PC-9 (cell line): Measurements from ENCODE around the gene POGZ. TPM values are rescaled to one million over a fixed set of nuclear protein-coding genes. Genes with fewer than 3 reads are reported as not detected.

Experiments
- BruUV-seq: library from RNA; stranded (reverse); fragments of 400-500 nt; replicated peaks from 2 replicates; lab custom pipeline; 2021; lab: Mats Ljungman, UMichigan
- CTCF ChIA-PET: fragments of 300-600 bp; sonication (Branson Sonifier 250); formaldehyde crosslinking; loops from one replicate; lab custom pipeline; 2022; ENCODE audit warnings: antibody characterized with exemption; lab: Charles Lee
- POLR2A ChIA-PET: fragments of 300-600 bp; sonication (Branson Sonifier 250); formaldehyde crosslinking; loops from one replicate; lab custom pipeline; 2022; ENCODE audit warnings: antibody characterized with exemption; ENCODE audit not compliant: unreplicated experiment; lab: Charles Lee
- DNase-seq, 2 experiments: peaks; one replicate each; pipeline versions ENCODE4 v3.0.0 to v3.0.0-alpha.2; 2015 to 2022; ENCODE audit warnings: mixed read lengths in 1 of 2
- H2AFZ ChIP-seq: fragments of 200-600 bp; sonication (generic); 2 replicates; pipeline ENCODE4 v1.8.1; 2017; ENCODE audit warnings: antibody characterized with exemption
- H3F3A ChIP-seq: fragments of 200-600 bp; sonication (generic); 2 replicates; pipeline ENCODE4 v1.8.1; 2017; ENCODE audit warnings: antibody characterized with exemption, mild to moderate bottlenecking, low read depth; ENCODE audit not compliant: insufficient read depth
- H3K27ac ChIP-seq: fragments of 200-600 bp; sonication (generic); 2 replicates; pipeline ENCODE4 v1.6.1; 2016; ENCODE audit warnings: mixed run types
- H3K27me3 ChIP-seq: fragments of 200-600 bp; sonication (generic); 2 replicates; pipeline ENCODE4 v1.6.1; 2016; ENCODE audit warnings: low read depth, mixed run types; ENCODE audit not compliant: insufficient read depth
- H3K36me3 ChIP-seq: fragments of 200-600 bp; sonication (generic); 2 replicates; pipeline ENCODE4 v1.6.1; 2016; ENCODE audit warnings: low read depth, mixed run types
- H3K4me1 ChIP-seq: fragments of 200-600 bp; sonication (generic); replicated peaks from 2 replicates; pipeline ENCODE4 v1.6.1; 2016; ENCODE audit warnings: mixed run types; ENCODE audit not compliant: insufficient read depth
- H3K4me2 ChIP-seq: fragments of 200-600 bp; sonication (generic); 2 replicates; pipeline ENCODE4 v1.6.1; 2017; ENCODE audit warnings: mixed run types
- H3K4me3 ChIP-seq: fragments of 200-600 bp; sonication (generic); 2 replicates; pipeline ENCODE4 v1.6.1; 2016; ENCODE audit warnings: mixed run types
- H3K79me2 ChIP-seq: fragments of 200-600 bp; sonication (generic); 2 replicates; pipeline ENCODE4 v1.6.1; 2017; ENCODE audit warnings: low read depth, mixed run types
- H3K9me2 ChIP-seq: fragments of 200-600 bp; sonication (generic); 2 replicates; pipeline ENCODE4 v1.8.1; 2017; ENCODE audit warnings: mild to moderate bottlenecking; ENCODE audit not compliant: insufficient read depth
- H3K9me3 ChIP-seq: fragments of 200-600 bp; sonication (generic); 2 replicates; pipeline ENCODE4 v1.8.1; 2016; ENCODE audit warnings: low read depth; ENCODE audit not compliant: insufficient read depth
- H4K20me1 ChIP-seq: fragments of 200-600 bp; sonication (generic); 2 replicates; pipeline ENCODE4 v1.8.1; 2017; ENCODE audit not compliant: insufficient read depth
- CTCF ChIP-seq: fragments of 200-600 bp; sonication (generic); conservative IDR thresholded peaks from 2 replicates; pipeline ENCODE4 v1.6.1; 2017; ENCODE audit warnings: mixed run types, antibody characterized with exemption, mild to moderate bottlenecking, moderate library complexity
- EZH2 ChIP-seq: fragments of 200-600 bp; sonication (generic); IDR thresholded peaks from 2 replicates; pipeline ENCODE4 v1.8.0; 2017; ENCODE audit warnings: antibody characterized with exemption, low read depth
- intact Hi-C: fragments of 100-400 bp; cut with micrococcal nuclease; formaldehyde crosslinking; loops from one replicate; pipeline ENCODE4 v1.10.0; 2022; ENCODE audit not compliant: unreplicated experiment
- total RNA-seq: library from RNA; stranded (reverse); gene quantifications from 2 replicates; pipeline ENCODE4 v1.2.3, GENCODE V29; 2021

Gene POGZ
- total RNA-seq, 1 experiment from 2014 or later: 71.0 TPM

DNA sequence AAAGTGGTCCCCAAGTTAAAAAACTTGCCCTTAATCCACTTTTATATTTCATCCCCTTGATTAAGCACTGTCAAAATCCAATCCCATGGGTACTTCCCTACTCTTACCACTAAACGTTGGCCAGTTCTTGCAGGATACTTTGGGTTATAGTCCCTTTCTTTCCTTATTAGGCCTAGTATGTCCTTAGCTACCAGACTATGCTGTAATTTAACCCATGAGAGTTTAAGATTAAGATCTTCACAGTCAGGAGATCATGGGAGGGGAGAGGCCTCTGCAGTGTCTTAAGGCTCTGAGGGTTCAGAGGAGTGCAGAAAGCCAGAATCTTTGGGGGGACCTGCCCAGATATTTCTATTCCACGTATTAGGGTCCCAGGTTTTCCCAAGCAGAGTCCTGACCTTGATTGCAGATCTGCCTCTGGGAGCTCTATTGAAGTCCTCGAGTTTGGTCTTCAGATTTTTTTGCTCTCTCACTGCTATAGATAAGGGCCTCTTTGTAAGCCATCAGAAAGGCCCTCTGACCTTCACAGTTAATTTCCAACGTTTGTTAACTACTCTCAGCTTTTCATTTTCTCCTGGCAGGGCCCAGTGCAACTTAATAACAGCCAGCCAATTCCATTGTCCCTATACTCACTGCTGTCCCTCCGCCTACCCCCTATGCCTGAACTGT lies 42.9 kb upstream of the POGZ start:
- DNase-seq: no peak
- no peaks in the 10 kb centered on the region for H3F3A ChIP-seq
- H3K4me2 ChIP-seq: no peak overlapping the region
- BruUV-seq: no TSS peak
- no peaks in the 10 kb centered on the region for H3K79me2 ChIP-seq
- H3K9me3 ChIP-seq: no peaks in the 10 kb centered on the region
- intact Hi-C loops: no loop called here
- ChIA-PET CTCF (no interaction called here), POLR2A (no interaction called here)
- H2AFZ ChIP-seq: no peak overlapping the region
- no peaks in the 10 kb centered on the region for H3K9me2 ChIP-seq
- H3K27ac ChIP-seq: no peak overlapping the region
- no peak overlapping the region for H3K4me3 ChIP-seq
- H3K4me1 ChIP-seq: peaks cover 13% of the 10 kb centered on the region; the same call in 1 of the 2 replicates
- no peaks in the 10 kb centered on the region for H3K36me3 ChIP-seq
- H4K20me1 ChIP-seq: no peaks in the 10 kb centered on the region
- TF ChIP-seq CTCF: no peak
- TF ChIP-seq EZH2: no peak
- H3K27me3 ChIP-seq: no peaks in the 10 kb centered on the region

GRCh38 chr1:151501474-151501873 lies 42.2 kb upstream of the POGZ start:
- TF ChIP-seq CTCF (peak; percentile 26; the same call in 1 of the 2 replicates), EZH2 (no peak)
- ChIA-PET CTCF (no interaction called here), POLR2A (no interaction called here)
- Histone ChIP-seq H3K9me3 (no peaks in the 10 kb centered on the region), H3F3A (no peaks in the 10 kb centered on the region), H3K79me2 (no peaks in the 10 kb centered on the region), H3K4me1 (peaks cover 13% of the 10 kb centered on the region; the same call in 1 of the 2 replicates), H3K36me3 (no peaks in the 10 kb centered on the region), H3K27me3 (no peaks in the 10 kb centered on the region), H3K27ac (no peak overlapping the region), H3K4me3 (no peak overlapping the region), H3K9me2 (no peaks in the 10 kb centered on the region), H3K4me2 (no peak overlapping the region), H2AFZ (no peak overlapping the region), H4K20me1 (no peaks in the 10 kb centered on the region)
- intact Hi-C loops: no loop called here
- DNase-seq: no peak
- no TSS peak for BruUV-seq

DNA sequence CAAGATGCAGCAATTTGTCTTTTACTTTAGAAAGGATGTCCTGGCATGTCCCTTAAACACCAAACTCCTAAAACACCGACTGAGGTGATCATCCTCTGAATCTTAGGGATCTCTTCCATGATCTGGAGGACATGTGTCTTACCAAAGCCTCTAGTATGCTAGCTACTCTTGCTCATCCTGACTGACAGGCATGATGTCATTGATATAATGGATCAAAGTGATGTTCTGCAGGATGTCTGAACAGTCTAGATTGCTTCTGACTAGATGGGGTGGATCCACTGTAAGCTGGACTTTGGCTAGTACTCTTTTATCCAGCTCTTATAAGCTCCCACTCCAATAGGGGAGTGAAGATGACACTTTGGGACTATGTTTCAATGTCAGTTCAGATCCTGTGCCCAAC lies 40.6 kb upstream of the POGZ start:
- BruUV-seq: no TSS peak
- ChIA-PET CTCF (interaction anchor here (0.7 kb wide), 1 partner anchor 38 kb away, joined by 3 read pairs; no protein-coding TSS in a partner anchor), POLR2A (interaction anchor here (0.6 kb wide), 1 partner anchor 199 kb away, joined by 4 read pairs; no protein-coding TSS in a partner anchor)
- H3K27me3 ChIP-seq: no peaks in the 10 kb centered on the region
- no peak for DNase-seq
- H3F3A ChIP-seq: peaks cover 13% of the 10 kb centered on the region
- H3K27ac ChIP-seq: no peak overlapping the region
- no peaks in the 10 kb centered on the region for H3K36me3 ChIP-seq
- H4K20me1 ChIP-seq: no peaks in the 10 kb centered on the region
- no peak overlapping the region for H3K4me2 ChIP-seq
- H3K4me1 ChIP-seq: peaks cover 27% of the 10 kb centered on the region
- no peaks in the 10 kb centered on the region for H3K9me3 ChIP-seq
- no peaks in the 10 kb centered on the region for H3K79me2 ChIP-seq
- TF ChIP-seq CTCF (no peak), EZH2 (no peak)
- H3K9me2 ChIP-seq: no peaks in the 10 kb centered on the region
- H2AFZ ChIP-seq: no peak overlapping the region
- intact Hi-C loops: no loop called here
- H3K4me3 ChIP-seq: no peak overlapping the region
